ENCODE measurements around the gene WNT9A. TPM values are rescaled to one million over a fixed set of nuclear protein-coding genes. Genes with fewer than 3 reads are reported as not detected.

Gene WNT9A
- total and polyA plus RNA-seq, 2 of the 4 experiments (the other 2 are of a cell fraction) = 0.18 to 0.36 TPM

- in situ Hi-C loops (cut with MboI; ENCODE audit: low sequenced_read_pairs) = no loop called here
- dilution Hi-C loops (cut with HindIII; ENCODE audit: low sequenced_read_pairs, unreplicated experiment) = no loop called here
- no peak overlapping the region for H2AK9ac ChIP-seq (replicated peaks; ENCODE audit: low read depth, low read length, poor library complexity)
- H3K18ac ChIP-seq (ENCODE audit: low read depth, low read length) = no peak overlapping the region
- ATAC-seq (ENCODE audit: low read depth) = no peak
- no peaks in the 10 kb centered on the region for H3K36me3 ChIP-seq (ENCODE audit: control insufficient read depth, insufficient read depth, low read length)
- H3K4ac ChIP-seq (ENCODE audit: low read depth, low read length) = no peak overlapping the region
- H2BK120ac ChIP-seq (ENCODE audit: low read depth, low read length) = no peak overlapping the region
- H3K27me3 ChIP-seq (ENCODE audit: control insufficient read depth, insufficient read depth, low read length) = no peaks in the 10 kb centered on the region; the same call in 1 of the 2 replicates
- TF ChIP-seq CHD1 (IDR thresholded peaks at IDR 0.05; ENCODE audit: low read depth, low read length) (no peak), RCOR1 (IDR thresholded peaks at IDR 0.05; ENCODE audit: insufficient replicate concordance, low read length) (no peak), CEBPB (IDR thresholded peaks at IDR 0.05; ENCODE audit: low read depth, low read length) (no peak), FOS (IDR thresholded peaks at IDR 0.05; ENCODE audit: low read depth, low read length) (no peak), MAFK (IDR thresholded peaks at IDR 0.05; ENCODE audit: low read depth, low read length) (no peak), NFE2L2 (IDR thresholded peaks at IDR 0.05; ENCODE audit: low read depth, low read length) (no peak), MXI1 (IDR thresholded peaks at IDR 0.05; ENCODE audit: borderline replicate concordance, low read depth, low read length) (no peak), SMC3 (IDR thresholded peaks at IDR 0.05; ENCODE audit: low read depth, low read length) (no peak), POLR2A (IDR thresholded peaks at IDR 0.05; ENCODE audit: low read depth, low read length) (no peak), MAZ (IDR thresholded peaks at IDR 0.05; ENCODE audit: borderline replicate concordance, low read depth, low read length) (no peak), RAD21 (IDR thresholded peaks at IDR 0.05; ENCODE audit: low read length) (no peak), RFX5 (IDR thresholded peaks at IDR 0.05; ENCODE audit: low read depth, low read length) (no peak), BHLHE40 (IDR thresholded peaks at IDR 0.05; ENCODE audit: low read depth, low read length) (no peak), ELK1 (IDR thresholded peaks at IDR 0.05; ENCODE audit: borderline replicate concordance, low read depth, low read length) (no peak)
- TF ChIP-seq, protein P1, sequence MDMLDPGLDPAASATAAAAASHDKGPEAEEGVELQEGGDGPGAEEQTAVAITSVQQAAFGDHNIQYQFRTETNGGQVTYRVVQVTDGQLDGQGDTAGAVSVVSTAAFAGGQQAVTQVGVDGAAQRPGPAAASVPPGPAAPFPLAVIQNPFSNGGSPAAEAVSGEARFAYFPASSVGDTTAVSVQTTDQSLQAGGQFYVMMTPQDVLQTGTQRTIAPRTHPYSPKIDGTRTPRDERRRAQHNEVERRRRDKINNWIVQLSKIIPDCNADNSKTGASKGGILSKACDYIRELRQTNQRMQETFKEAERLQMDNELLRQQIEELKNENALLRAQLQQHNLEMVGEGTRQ (IDR thresholded peaks at IDR 0.05; ENCODE audit: low read depth, low read length) = no peak
- TF ChIP-seq, protein P2, sequence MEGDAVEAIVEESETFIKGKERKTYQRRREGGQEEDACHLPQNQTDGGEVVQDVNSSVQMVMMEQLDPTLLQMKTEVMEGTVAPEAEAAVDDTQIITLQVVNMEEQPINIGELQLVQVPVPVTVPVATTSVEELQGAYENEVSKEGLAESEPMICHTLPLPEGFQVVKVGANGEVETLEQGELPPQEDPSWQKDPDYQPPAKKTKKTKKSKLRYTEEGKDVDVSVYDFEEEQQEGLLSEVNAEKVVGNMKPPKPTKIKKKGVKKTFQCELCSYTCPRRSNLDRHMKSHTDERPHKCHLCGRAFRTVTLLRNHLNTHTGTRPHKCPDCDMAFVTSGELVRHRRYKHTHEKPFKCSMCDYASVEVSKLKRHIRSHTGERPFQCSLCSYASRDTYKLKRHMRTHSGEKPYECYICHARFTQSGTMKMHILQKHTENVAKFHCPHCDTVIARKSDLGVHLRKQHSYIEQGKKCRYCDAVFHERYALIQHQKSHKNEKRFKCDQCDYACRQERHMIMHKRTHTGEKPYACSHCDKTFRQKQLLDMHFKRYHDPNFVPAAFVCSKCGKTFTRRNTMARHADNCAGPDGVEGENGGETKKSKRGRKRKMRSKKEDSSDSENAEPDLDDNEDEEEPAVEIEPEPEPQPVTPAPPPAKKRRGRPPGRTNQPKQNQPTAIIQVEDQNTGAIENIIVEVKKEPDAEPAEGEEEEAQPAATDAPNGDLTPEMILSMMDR (conservative IDR thresholded peaks at IDR 0.05; ENCODE audit: low read depth, low read length) = no peak
- H3K4me2 ChIP-seq (ENCODE audit: low read depth, low read length) = no peak overlapping the region
- WGBS, 2 experiments (ENCODE audit: extremely low coverage in 2 of 2, insufficient read length in 1 of 2) = 92% methylated on average over 2 of the region's 12 CpGs; no CpG with 5 or more reads in 1 of the 2 experiments
- no peak overlapping the region for H4K8ac ChIP-seq (ENCODE audit: low read depth in 2 of 2, low read length in 2 of 2)
- no peaks in the 10 kb centered on the region for H3K79me1 ChIP-seq (ENCODE audit: low read depth in 1 of 2, low read length in 2 of 2)
- no peaks in the 10 kb centered on the region for H3K9me3 ChIP-seq (ENCODE audit: control insufficient read depth, insufficient read depth, low read length)
- ChIA-PET CTCF (no interaction called here), POLR2A (ENCODE audit: unreplicated experiment) (no interaction called here)
- H2AK5ac ChIP-seq (ENCODE audit: low read depth, low read length) = no peak overlapping the region
- no TSS peak for BruUV-seq (replicated peaks)
- H3K9ac ChIP-seq (ENCODE audit: low read depth, low read length) = no peak overlapping the region
- no peaks in the 10 kb centered on the region for H4K20me1 ChIP-seq (ENCODE audit: insufficient read depth, low read length)
- H3K4me3 ChIP-seq (ENCODE audit: insufficient read depth, low read depth, low read length) = no peak overlapping the region
- H3K23ac ChIP-seq (ENCODE audit: low read depth, low read length) = no peak overlapping the region
- no peaks in the 10 kb centered on the region for H3K9me1 ChIP-seq (ENCODE audit: insufficient read depth, low read length)
- DNase-seq = no peak
- H3K14ac ChIP-seq (replicated peaks; ENCODE audit: low read depth, low read length) = no peak overlapping the region
- H3K4me1 ChIP-seq (ENCODE audit: control insufficient read depth, insufficient read depth, low read length) = no peaks in the 10 kb centered on the region; the same call in 1 of the 2 replicates
- H2BK5ac ChIP-seq (ENCODE audit: low read depth, low read length, poor library complexity, severe bottlenecking) = no peak overlapping the region
- intact Hi-C loops (cut with micrococcal nuclease) = no loop called here
- no peak overlapping the region for H2AFZ ChIP-seq (replicated peaks; ENCODE audit: low read length, poor library complexity)
- no peak overlapping the region for H3K56ac ChIP-seq (ENCODE audit: extremely low read depth, insufficient read depth, low read length)
- H2BK20ac ChIP-seq (ENCODE audit: low read depth, low read length) = no peak overlapping the region
- H4K91ac ChIP-seq (ENCODE audit: insufficient read depth, low read depth, low read length) = no peak overlapping the region
- H4K5ac ChIP-seq (ENCODE audit: low read depth, low read length) = no peak overlapping the region
- H2BK15ac ChIP-seq (ENCODE audit: low read depth, low read length) = no peak overlapping the region
- H3K27ac ChIP-seq (ENCODE audit: insufficient read depth, low read length) = no peak overlapping the region
These were observed 49.1 kb downstream of the WNT9A start for GRCh38 chr1:227898502-227899140.
